ENCODE measurements around the gene ANKRD28.
"Not testable (repeated sequence)": the region's sequence is repeated elsewhere in the genome, so short reads cannot be mapped to it uniquely, and the experiment has no call there.

Gene ANKRD28

GRCh38 chr3:15755780-15756179 is 42.0 kb downstream of the ANKRD28 start:
- DNase-seq (ENCODE audit: low spot score): no peak
- no peak for TF ChIP-seq CTCF (IDR thresholded peaks at IDR 0.05; ENCODE audit: extremely low read depth, missing control alignments)

GRCh38 chr3:15755181-15755580 is 42.6 kb downstream of the ANKRD28 start:
- no peak for DNase-seq (ENCODE audit: low spot score)
- TF ChIP-seq CTCF (IDR thresholded peaks at IDR 0.05; ENCODE audit: extremely low read depth, missing control alignments): no peak

GRCh38 chr3:15754047-15754446 is 43.7 kb downstream of the ANKRD28 start:
- TF ChIP-seq CTCF (IDR thresholded peaks at IDR 0.05; ENCODE audit: extremely low read depth, missing control alignments): no peak
- no peak for DNase-seq (ENCODE audit: low spot score)

GRCh38 chr3:15753056-15753710 is 44.6 kb downstream of the ANKRD28 start:
- no peak for TF ChIP-seq CTCF (IDR thresholded peaks at IDR 0.05; ENCODE audit: extremely low read depth, missing control alignments)
- no peak for DNase-seq (ENCODE audit: low spot score)

- no peak for DNase-seq (ENCODE audit: low spot score)
- no peak for TF ChIP-seq CTCF (IDR thresholded peaks at IDR 0.05; ENCODE audit: extremely low read depth, missing control alignments)
Observed at GRCh38 chr3:15750879-15751278, 46.9 kb downstream of the ANKRD28 start.

- no peak for DNase-seq (ENCODE audit: low spot score)
- TF ChIP-seq CTCF (IDR thresholded peaks at IDR 0.05; ENCODE audit: extremely low read depth, missing control alignments): no peak
Observed at GRCh38 chr3:15750143-15750542, 47.6 kb downstream of the ANKRD28 start.

- not testable (repeated sequence) for DNase-seq (ENCODE audit: low spot score)
Observed at GRCh38 chr3:15745896-15746295, 51.9 kb downstream of the ANKRD28 start.

- no peak for DNase-seq (ENCODE audit: low spot score)
- no peak for TF ChIP-seq CTCF (IDR thresholded peaks at IDR 0.05; ENCODE audit: extremely low read depth, missing control alignments)
Observed at GRCh38 chr3:15744176-15744575, 53.6 kb downstream of the ANKRD28 start.
